ENCODE results near the gene UFSP1. TPM values are rescaled to one million over a fixed set of nuclear protein-coding genes. Genes with fewer than 3 reads are reported as not detected.

The UFSP1 gene
- total and polyA plus RNA-seq, 4 donors: 2.3 to 4.9 (median 3.2) TPM

DNA sequence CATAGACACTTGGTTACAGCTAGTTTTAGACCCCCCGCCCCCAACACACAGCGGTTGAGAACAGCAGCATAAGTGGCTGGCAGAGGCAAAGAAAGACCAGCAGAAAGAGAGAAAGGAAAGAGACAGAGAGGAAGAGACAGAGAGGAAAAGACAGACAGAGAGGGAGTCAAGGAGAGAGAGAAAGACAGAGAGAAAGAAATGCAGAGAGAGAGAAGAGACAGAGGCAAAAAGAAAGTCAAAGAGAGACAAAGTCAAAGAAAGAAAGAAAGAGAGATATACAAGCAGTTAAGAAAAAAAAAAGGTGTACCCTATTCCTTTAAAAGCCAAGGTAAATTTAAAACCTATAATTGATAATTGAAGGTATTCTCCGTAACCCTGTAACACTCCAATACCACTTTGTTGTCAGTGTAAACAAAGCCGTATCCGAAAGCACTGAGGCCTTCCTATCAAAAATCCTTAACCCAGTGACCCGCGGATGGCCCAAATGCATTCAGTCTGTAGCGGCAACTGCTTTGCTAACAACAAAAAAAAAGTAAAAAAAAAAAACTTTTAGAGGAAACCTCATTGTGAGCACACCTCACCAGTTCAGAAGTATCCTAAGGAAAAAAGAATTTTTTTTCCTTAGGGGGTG lies 48.9 kb downstream of the UFSP1 start:
- Histone ChIP-seq H3K36me3 (ENCODE audit: control insufficient read depth in 4 of 4, insufficient read depth in 3 of 4, low read depth in 1 of 4, low read length in 3 of 4) (no peaks in the 10 kb centered on the region), H3K4me3 (ENCODE audit: low read depth in 1 of 3, low read length in 3 of 3) (no peak overlapping the region), H3K4me1 (ENCODE audit: control insufficient read depth in 4 of 4, insufficient read depth in 4 of 4, low read length in 3 of 4) (peaks cover 10 to 18% (median 13%) of the 10 kb centered on the region in 4 donors), H3K27me3 (ENCODE audit: control insufficient read depth in 4 of 4, insufficient read depth in 4 of 4, low read length in 3 of 4) (no peaks in the 10 kb centered on the region), H3K27ac (ENCODE audit: low read depth in 1 of 2, low read length in 2 of 2) (peak overlapping the region; percentile 28 to 67), H3K9me3 (ENCODE audit: control insufficient read depth in 4 of 4, low read length in 3 of 4) (no peaks in the 10 kb centered on the region), H3K9ac (ENCODE audit: low read depth in 1 of 2, low read length in 2 of 2) (peak overlapping the region in 1 of 2 donors; percentile 13)
- peak; percentile 19 for TF ChIP-seq NR2F2 (IDR thresholded peaks at IDR 0.05)
- no peak for TF ChIP-seq TAF1 (conservative IDR thresholded peaks at IDR 0.05)
- TF ChIP-seq YY1 (IDR thresholded peaks at IDR 0.05): no peak
- peak; percentile 44 for TF ChIP-seq FOXA2 (IDR thresholded peaks at IDR 0.05)
- TF ChIP-seq, protein P1, sequence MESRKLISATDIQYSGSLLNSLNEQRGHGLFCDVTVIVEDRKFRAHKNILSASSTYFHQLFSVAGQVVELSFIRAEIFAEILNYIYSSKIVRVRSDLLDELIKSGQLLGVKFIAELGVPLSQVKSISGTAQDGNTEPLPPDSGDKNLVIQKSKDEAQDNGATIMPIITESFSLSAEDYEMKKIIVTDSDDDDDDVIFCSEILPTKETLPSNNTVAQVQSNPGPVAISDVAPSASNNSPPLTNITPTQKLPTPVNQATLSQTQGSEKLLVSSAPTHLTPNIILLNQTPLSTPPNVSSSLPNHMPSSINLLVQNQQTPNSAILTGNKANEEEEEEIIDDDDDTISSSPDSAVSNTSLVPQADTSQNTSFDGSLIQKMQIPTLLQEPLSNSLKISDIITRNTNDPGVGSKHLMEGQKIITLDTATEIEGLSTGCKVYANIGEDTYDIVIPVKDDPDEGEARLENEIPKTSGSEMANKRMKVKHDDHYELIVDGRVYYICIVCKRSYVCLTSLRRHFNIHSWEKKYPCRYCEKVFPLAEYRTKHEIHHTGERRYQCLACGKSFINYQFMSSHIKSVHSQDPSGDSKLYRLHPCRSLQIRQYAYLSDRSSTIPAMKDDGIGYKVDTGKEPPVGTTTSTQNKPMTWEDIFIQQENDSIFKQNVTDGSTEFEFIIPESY (IDR thresholded peaks at IDR 0.05): no peak
- TF ChIP-seq RXRA (IDR thresholded peaks at IDR 0.05): peak in 1 of 2 donors; percentile 56
- peak; percentile 26 for TF ChIP-seq SP1 (IDR thresholded peaks at IDR 0.05)
- TF ChIP-seq HNF4A (conservative IDR thresholded peaks at IDR 0.05): peak in 1 of 2 donors; percentile 38
- peak in 1 of 2 donors; percentile 19 for TF ChIP-seq RAD21 (IDR thresholded peaks at IDR 0.05)
- no peak for DNase-seq (ENCODE audit: low spot score)
- WGBS: 38% methylated on average over 8 of the region's 8 CpGs

DNA sequence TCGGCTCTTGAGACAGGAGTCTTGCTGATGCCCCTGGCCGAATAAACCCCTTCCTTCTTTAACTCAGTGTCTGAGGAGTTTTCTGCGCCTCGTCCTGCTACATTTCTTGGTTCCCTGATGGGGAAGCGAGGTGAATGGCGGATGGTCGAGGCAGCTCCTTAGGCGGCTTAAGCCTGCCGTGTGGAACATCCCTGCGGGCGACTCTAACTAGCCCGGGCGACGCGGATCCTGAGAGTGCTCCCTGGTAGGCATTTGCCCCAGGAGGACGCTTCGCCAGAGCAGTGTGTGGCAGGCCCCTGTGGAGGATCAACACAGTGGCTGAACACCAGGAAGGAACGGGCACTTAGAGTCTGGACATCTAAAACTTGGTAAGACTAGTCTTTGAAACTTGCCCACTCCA lies 50.2 kb downstream of the UFSP1 start:
- H3K9me3 ChIP-seq (ENCODE audit: control insufficient read depth in 4 of 4, low read length in 3 of 4): no peaks in the 10 kb centered on the region
- WGBS: 98% methylated on average over 18 of the region's 18 CpGs
- no peaks in the 10 kb centered on the region for H3K36me3 ChIP-seq (ENCODE audit: control insufficient read depth in 4 of 4, insufficient read depth in 3 of 4, low read depth in 1 of 4, low read length in 3 of 4)

More for the DNA sequence above, 50.2 kb downstream of the UFSP1 start:
- no peak for DNase-seq (ENCODE audit: low spot score)
- TF ChIP-seq FOXA2 (IDR thresholded peaks at IDR 0.05): no peak
- TF ChIP-seq YY1 (IDR thresholded peaks at IDR 0.05): no peak
- H3K4me3 ChIP-seq (ENCODE audit: low read depth in 1 of 3, low read length in 3 of 3): no peak overlapping the region
- no peak overlapping the region for H3K9ac ChIP-seq (ENCODE audit: low read depth in 1 of 2, low read length in 2 of 2)
- peak overlapping the region in 1 of 2 donors; percentile 28 for H3K27ac ChIP-seq (ENCODE audit: low read depth in 1 of 2, low read length in 2 of 2)
- no peaks in the 10 kb centered on the region for H3K27me3 ChIP-seq (ENCODE audit: control insufficient read depth in 4 of 4, insufficient read depth in 4 of 4, low read length in 3 of 4)
- peaks cover 9 to 23% (median 13%) of the 10 kb centered on the region in 4 donors for H3K4me1 ChIP-seq (ENCODE audit: control insufficient read depth in 4 of 4, insufficient read depth in 4 of 4, low read length in 3 of 4)

Small RNA genes within 50 kb of the gene (small RNA-seq; reads per million reads assigned to genes)
- gene RN7SL549P (not detected), gene RPS29P15 (not detected)

Other genes with a start within 250 kb of the UFSP1 start
- 100 to 1,000 TPM; 276 to 358 TPM for gene TFR2, start 248.2 kb downstream of the UFSP1 start, total RNA-seq
- 100 to 1,000 TPM; 354 to 663 TPM for gene TFR2, start 248.2 kb downstream of the UFSP1 start, polyA plus RNA-seq
- gene ACTL6B, start 233.3 kb downstream of the UFSP1 start, total RNA-seq: not detected
- gene ACTL6B, start 233.3 kb downstream of the UFSP1 start, polyA plus RNA-seq: not detected
- gene GNB2, start 216.0 kb downstream of the UFSP1 start, total RNA-seq: 10 to 100 TPM; 57.9 to 88.5 TPM
- gene GNB2, start 216.0 kb downstream of the UFSP1 start, polyA plus RNA-seq: 100 to 1,000 TPM in 1 of 2 donors, 10 to 100 TPM in 1; 37.6 to 133 TPM
- 10 to 100 TPM; 12.7 TPM for gene GIGYF1, start 195.5 kb downstream of the UFSP1 start, total RNA-seq
- 1 to 10 TPM; 6.8 to 7.5 TPM for gene GIGYF1, start 195.5 kb downstream of the UFSP1 start, polyA plus RNA-seq
- gene POP7, start 183.6 kb downstream of the UFSP1 start, total RNA-seq: 10 to 100 TPM; 19.1 to 36.6 TPM
- gene POP7, start 183.6 kb downstream of the UFSP1 start, polyA plus RNA-seq: 10 to 100 TPM; 31.1 to 40.1 TPM
- 1 to 10 TPM; 1.3 to 1.5 TPM for gene EPO, start 169.2 kb downstream of the UFSP1 start, total RNA-seq
- 10 to 100 TPM in 1 of 2 donors, 1 to 10 TPM in 1; 5.3 to 22.9 TPM for gene EPO, start 169.2 kb downstream of the UFSP1 start, polyA plus RNA-seq
- gene ZAN, start 156.1 kb downstream of the UFSP1 start, total RNA-seq: under 1 TPM in 1 of 2 donors, not detected in 1; under 0.01 TPM
- gene ZAN, start 156.1 kb downstream of the UFSP1 start, polyA plus RNA-seq: under 1 TPM in 1 of 2 donors, not detected in 1; 0.08 TPM
- gene EPHB4, start 62.2 kb downstream of the UFSP1 start, total RNA-seq: 10 to 100 TPM; 48.6 to 53.0 TPM
- 10 to 100 TPM; 14.4 to 51.3 TPM for gene EPHB4, start 62.2 kb downstream of the UFSP1 start, polyA plus RNA-seq
- gene SLC12A9, start 37.0 kb downstream of the UFSP1 start, total RNA-seq: 10 to 100 TPM; 10.5 to 17.2 TPM
- gene SLC12A9, start 37.0 kb downstream of the UFSP1 start, polyA plus RNA-seq: 1 to 10 TPM; 1.8 to 8.4 TPM
- gene TRIP6, start 22.3 kb downstream of the UFSP1 start, total RNA-seq: 10 to 100 TPM; 14.6 to 18.6 TPM
- 10 to 100 TPM; 17.7 to 30.7 TPM for gene TRIP6, start 22.3 kb downstream of the UFSP1 start, polyA plus RNA-seq
- 10 to 100 TPM; 28.6 to 45.0 TPM for gene SRRT, start 14.6 kb downstream of the UFSP1 start, total RNA-seq
- 10 to 100 TPM; 27.2 to 32.1 TPM for gene SRRT, start 14.6 kb downstream of the UFSP1 start, polyA plus RNA-seq
- gene ACHE, start 6.2 kb upstream of the UFSP1 start, total RNA-seq: 10 to 100 TPM in 1 of 2 donors, under 1 TPM in 1; 0.25 to 17.6 TPM
- under 1 TPM; 0.15 to 0.17 TPM for gene ACHE, start 6.2 kb upstream of the UFSP1 start, polyA plus RNA-seq
- gene MUC3A, start 59.8 kb upstream of the UFSP1 start, total RNA-seq: under 1 TPM; 0.25 to 0.79 TPM
- 1 to 10 TPM in 1 of 2 donors, under 1 TPM in 1; 0.95 to 2.9 TPM for gene MUC3A, start 59.8 kb upstream of the UFSP1 start, polyA plus RNA-seq
- not detected for gene MUC12, start 79.8 kb upstream of the UFSP1 start, total RNA-seq
- gene MUC12, start 79.8 kb upstream of the UFSP1 start, polyA plus RNA-seq: under 1 TPM in 1 of 2 donors, not detected in 1; 0.16 TPM
- not detected for gene MUC17, start 130.4 kb upstream of the UFSP1 start, total RNA-seq
- not detected for gene MUC17, start 130.4 kb upstream of the UFSP1 start, polyA plus RNA-seq
- gene TRIM56, start 195.8 kb upstream of the UFSP1 start, total RNA-seq: 10 to 100 TPM in 1 of 2 donors, 1 to 10 TPM in 1; 9.2 to 15.6 TPM
- gene TRIM56, start 195.8 kb upstream of the UFSP1 start, polyA plus RNA-seq: 1 to 10 TPM; 4.8 to 6.1 TPM
- gene SERPINE1, start 237.4 kb upstream of the UFSP1 start, total RNA-seq: 10 to 100 TPM in 1 of 2 donors, under 1 TPM in 1; 0.93 to 10.2 TPM
- gene SERPINE1, start 237.4 kb upstream of the UFSP1 start, polyA plus RNA-seq: 10 to 100 TPM in 1 of 2 donors, 1 to 10 TPM in 1; 5.8 to 18.6 TPM